Activated CD4-positive, alpha-beta T cell treated with anti-CD3 and anti-CD28 coated beads, Interleukin-2, amount 10 ng/mL, durations not matched to agents 7 days and 5 days (primary cell): ENCODE data around the gene C19orf67. TPM values are rescaled to one million over a fixed set of nuclear protein-coding genes. Genes with fewer than 3 reads are reported as not detected.

ENCODE experiments used
- CTCF ChIA-PET: fragments of 350-600 bp; sonication (Branson Sonifier 250); formaldehyde crosslinking; loops from one replicate; lab custom pipeline; 2021; ENCODE audit warnings: antibody characterized with exemption; lab: Charles Lee
- POLR2A ChIA-PET: fragments of 350-600 bp; sonication (Branson Sonifier 250); formaldehyde crosslinking; loops from one replicate; lab custom pipeline; 2021; ENCODE audit warnings: antibody characterized with exemption; lab: Charles Lee
- DNase-seq: peaks from one replicate; pipeline ENCODE4 v3.0.0-alpha.2; 2020
- H3K27ac Mint-ChIP-seq: one replicate; pipeline ENCODE4 v1.8.0; 2021; ENCODE audit warnings: mild to moderate bottlenecking, moderate library complexity, mixed read lengths
- H3K27me3 Mint-ChIP-seq: one replicate; pipeline ENCODE4 v1.8.0; 2021; ENCODE audit warnings: mixed read lengths
- H3K36me3 Mint-ChIP-seq: one replicate; pipeline ENCODE4 v1.8.0; 2021; ENCODE audit warnings: low read depth, mixed read lengths
- H3K4me1 Mint-ChIP-seq: one replicate; pipeline ENCODE4 v1.8.0; 2021; ENCODE audit warnings: mixed read lengths
- H3K4me3 Mint-ChIP-seq: one replicate; pipeline ENCODE4 v1.8.0; 2021; ENCODE audit warnings: mild to moderate bottlenecking, moderate library complexity, mixed read lengths
- H3K9me3 Mint-ChIP-seq: one replicate; pipeline ENCODE4 v1.8.0; 2021; ENCODE audit warnings: mixed read lengths
- total RNA-seq, 2 experiments: library from RNA; stranded (reverse); gene quantifications; one replicate each; pipeline ENCODE4 v1.2.3, GENCODE V29; 2021

C19orf67 gene
- not detected for total RNA-seq

DNA sequence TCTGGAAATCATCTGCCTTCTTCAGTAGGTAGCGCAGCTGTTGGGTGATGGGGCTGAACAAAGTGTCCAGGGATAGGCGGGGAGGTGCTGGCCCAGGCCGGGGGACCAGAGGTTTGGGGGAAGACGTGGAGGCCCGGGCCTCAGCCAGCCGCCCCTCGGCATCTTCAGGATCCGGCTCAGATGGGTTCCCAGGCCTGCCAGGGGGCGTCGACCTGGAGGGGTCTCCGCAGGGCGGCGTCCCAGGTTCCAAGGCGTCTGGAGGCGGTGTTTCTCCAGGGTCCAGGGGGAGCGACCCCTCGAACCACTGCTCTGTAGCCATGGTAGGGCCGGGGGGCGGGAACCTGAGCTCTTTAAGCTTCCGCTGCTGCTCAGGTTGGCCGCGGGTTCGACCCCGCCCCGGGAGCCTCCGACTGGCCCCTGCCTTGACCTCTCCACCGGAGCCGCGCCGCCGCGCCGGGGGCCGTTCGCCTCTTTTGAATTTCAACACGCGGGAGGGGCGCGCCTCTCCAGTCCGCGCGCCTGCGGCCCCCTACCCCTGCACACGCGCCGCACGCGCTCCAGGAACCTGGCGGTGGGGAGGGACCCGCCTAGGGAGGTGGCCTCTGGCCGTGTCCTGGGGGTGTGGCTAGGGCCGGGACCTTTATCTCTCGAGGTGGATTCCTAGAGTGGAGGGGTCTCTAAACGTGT lies at the start of gene C19orf67:
TSS of gene C19orf67 (minus strand) at position 475 of the 687 bp plus-strand sequence. CDS start at position 319, 156 bp downstream.
- Mint-ChIP-seq H3K9me3 (no peaks in the 10 kb centered on the region), H3K4me3 (no peak within 1 kb of the TSS), H3K27ac (no peak within 1 kb of the TSS), H3K36me3 (peaks cover 15% of the 10 kb centered on the region), H3K4me1 (peaks cover 31% of the 10 kb centered on the region), H3K27me3 (no peaks in the 10 kb centered on the region)
- ChIA-PET CTCF (interaction anchor here (1.3 to 2.6 kb wide), 2 partner anchors 13 to 205 kb away, joined by 3 to 15 read pairs; partner anchors contain the start of gene MISP3), POLR2A (no interaction called here)
- no peak for DNase-seq

DNA sequence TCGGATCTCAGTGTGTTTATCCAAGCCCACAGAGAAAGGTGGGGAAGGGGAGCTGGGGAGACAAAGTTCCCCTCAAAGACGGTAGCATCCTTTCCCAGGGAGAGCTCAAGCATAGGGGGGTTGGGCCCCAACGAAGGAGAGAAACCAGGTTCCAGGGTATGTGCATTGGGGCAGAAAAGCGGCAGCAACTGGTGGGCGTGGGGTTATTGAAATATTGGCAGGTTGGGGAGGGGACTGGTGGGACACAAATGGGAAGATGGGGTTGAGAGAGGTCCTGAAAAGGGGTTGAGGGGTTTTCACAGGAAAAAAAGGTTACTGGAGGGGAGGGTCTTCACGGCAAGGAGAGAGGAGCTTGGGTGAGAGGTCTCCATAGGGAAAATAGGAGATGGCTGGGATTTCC lies 49.8 kb upstream of the C19orf67 start:
- DNase-seq = no peak
- Mint-ChIP-seq H3K4me3 (peak overlapping the region; percentile 81), H3K27ac (peak overlapping the region; percentile 90), H3K36me3 (peaks cover 36% of the 10 kb centered on the region), H3K9me3 (no peaks in the 10 kb centered on the region), H3K4me1 (peaks cover 41% of the 10 kb centered on the region), H3K27me3 (no peaks in the 10 kb centered on the region)
- ChIA-PET CTCF (interaction anchor here (1.0 to 3.1 kb wide), 9 partner anchors 10 to 378 kb away, joined by 3 to 27 read pairs (median 6); partner anchors contain the start of genes MISP3 and PRKACA), POLR2A (no interaction called here)

DNA sequence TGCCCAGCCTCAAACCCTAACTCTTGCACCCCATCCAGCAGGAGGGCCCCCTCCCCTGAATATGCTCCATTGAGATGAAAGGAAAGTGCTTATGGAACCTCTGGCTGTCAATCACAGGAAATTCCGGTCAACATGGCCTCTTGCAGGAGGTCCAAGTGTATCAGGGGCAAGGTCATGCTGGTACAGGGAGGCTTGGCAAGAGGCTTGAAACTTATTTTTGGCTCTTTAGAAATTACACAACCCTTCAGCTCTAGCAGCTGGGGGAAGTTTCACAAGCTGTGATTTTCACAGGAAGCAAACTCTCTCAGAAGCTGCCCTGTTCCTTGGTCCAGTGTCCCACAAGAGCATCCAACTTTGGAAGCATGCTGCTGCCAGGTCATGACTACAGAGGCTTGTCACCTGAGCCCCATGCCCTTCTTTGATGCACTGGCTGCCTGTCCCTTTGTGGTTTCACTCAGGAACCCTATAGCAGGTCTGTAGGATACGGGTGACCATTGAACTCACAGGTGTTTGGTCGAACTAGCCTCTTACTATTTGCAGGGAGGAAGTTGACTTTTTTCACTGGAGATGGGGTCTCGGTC lies 42.4 kb upstream of the C19orf67 start:
- Mint-ChIP-seq H3K27ac (no peak overlapping the region), H3K9me3 (no peaks in the 10 kb centered on the region), H3K27me3 (no peaks in the 10 kb centered on the region), H3K4me3 (no peak overlapping the region), H3K36me3 (peaks cover 27% of the 10 kb centered on the region), H3K4me1 (peaks cover 9% of the 10 kb centered on the region)
- ChIA-PET CTCF (interaction anchor here (0.6 to 3.2 kb wide), 2 partner anchors 9 to 375 kb away, joined by 3 to 12 read pairs; partner anchors contain the start of gene ASF1B), POLR2A (interaction anchor here (0.6 kb wide), 1 partner anchor 50 kb away, joined by 3 read pairs; no protein-coding TSS in a partner anchor)
- DNase-seq = no peak

DNA sequence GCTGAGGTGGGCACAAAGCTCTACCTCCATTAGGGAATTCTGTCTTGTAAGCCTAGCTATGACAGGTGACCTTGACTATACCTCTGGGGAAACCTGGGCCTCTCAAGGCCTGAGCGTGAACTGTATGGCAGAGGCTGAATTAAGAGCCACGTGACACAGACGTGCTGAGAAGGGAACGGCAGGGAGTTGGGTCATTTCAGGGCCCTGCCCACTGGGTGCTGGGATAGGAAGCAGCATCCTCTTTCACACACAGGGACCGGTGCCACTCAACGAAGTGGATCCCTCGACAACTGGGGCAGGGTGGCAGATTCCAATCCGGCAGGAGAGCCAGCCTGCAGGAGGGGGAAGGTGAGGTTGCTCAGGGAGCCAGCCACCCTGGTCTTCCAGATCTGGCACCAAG lies 41.6 kb upstream of the C19orf67 start:
- no peak for DNase-seq
- H3K9me3 Mint-ChIP-seq = no peaks in the 10 kb centered on the region
- H3K27ac Mint-ChIP-seq = peak overlapping the region; percentile 27
- H3K4me3 Mint-ChIP-seq = no peak overlapping the region
- no peaks in the 10 kb centered on the region for H3K27me3 Mint-ChIP-seq
- peaks cover 9% of the 10 kb centered on the region for H3K4me1 Mint-ChIP-seq
- ChIA-PET POLR2A (interaction anchor here (0.7 kb wide), 1 partner anchor 10 kb away, joined by 3 read pairs; the partner anchor contains the start of gene PRKACA), CTCF (interaction anchor here (3.2 kb wide), 1 partner anchor 10 kb away, joined by 12 read pairs; the partner anchor contains the start of gene ASF1B)
- peaks cover 28% of the 10 kb centered on the region for H3K36me3 Mint-ChIP-seq

DNA sequence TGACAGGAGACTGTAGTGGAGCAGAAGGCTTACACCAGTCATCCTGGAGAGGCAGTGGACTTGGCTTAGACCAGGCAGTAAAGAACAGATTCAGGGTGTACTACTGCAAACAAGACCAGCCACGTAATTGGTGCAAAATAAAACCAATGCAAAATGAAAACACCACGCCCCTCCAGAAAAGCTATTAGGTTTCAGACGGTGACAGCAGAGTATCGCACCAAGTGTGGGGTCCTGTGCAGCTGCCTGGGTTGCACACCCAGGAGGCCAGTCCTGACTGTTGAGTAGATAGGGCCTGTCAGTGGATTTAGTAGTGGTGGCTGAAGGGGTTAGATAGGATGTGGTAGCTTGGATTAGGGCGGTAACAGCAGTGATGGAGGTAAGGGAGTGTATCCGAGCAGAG lies 37.3 kb upstream of the C19orf67 start:
- peaks cover 30% of the 10 kb centered on the region for H3K36me3 Mint-ChIP-seq
- no peak overlapping the region for H3K27ac Mint-ChIP-seq
- H3K9me3 Mint-ChIP-seq = no peaks in the 10 kb centered on the region
- peaks cover 16% of the 10 kb centered on the region for H3K4me1 Mint-ChIP-seq
- no peak overlapping the region for H3K4me3 Mint-ChIP-seq
- no peaks in the 10 kb centered on the region for H3K27me3 Mint-ChIP-seq
- DNase-seq = no peak
- POLR2A ChIA-PET = interaction anchor here (0.6 to 0.8 kb wide), 2 partner anchors 47 to 240 kb away, joined by 3 read pairs; no protein-coding TSS in a partner anchor
- CTCF ChIA-PET = interaction anchor here (0.6 to 2.1 kb wide), 5 partner anchors 10 to 119 kb away, joined by 3 to 20 read pairs (median 4); partner anchors contain the start of gene ASF1B

DNA sequence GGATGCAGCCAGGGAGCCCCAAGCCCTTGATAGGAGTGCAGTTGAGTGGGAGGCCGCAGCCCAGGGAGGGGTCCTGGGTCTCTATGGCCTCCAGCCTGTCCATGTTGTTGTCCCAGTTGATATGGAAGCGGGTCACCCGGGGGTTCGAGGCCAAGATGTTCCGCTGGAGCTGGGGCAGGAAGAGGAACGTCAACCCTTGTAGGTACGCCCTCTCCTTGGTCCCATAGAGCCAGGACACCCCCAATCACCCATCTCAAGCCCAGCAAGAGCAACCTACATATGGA lies 34.9 kb upstream of the C19orf67 start:
- H3K27ac Mint-ChIP-seq = no peak overlapping the region
- CTCF ChIA-PET = interaction anchor here (0.7 to 3.6 kb wide), 3 partner anchors 14 to 551 kb away, joined by 3 to 12 read pairs (median 3); partner anchors contain the start of gene ASF1B
- H3K27me3 Mint-ChIP-seq = no peaks in the 10 kb centered on the region
- H3K9me3 Mint-ChIP-seq = no peaks in the 10 kb centered on the region
- H3K4me1 Mint-ChIP-seq = peaks cover 30% of the 10 kb centered on the region
- H3K4me3 Mint-ChIP-seq = no peak overlapping the region
- peaks cover 25% of the 10 kb centered on the region for H3K36me3 Mint-ChIP-seq
- POLR2A ChIA-PET = no interaction called here
- no peak for DNase-seq

DNA sequence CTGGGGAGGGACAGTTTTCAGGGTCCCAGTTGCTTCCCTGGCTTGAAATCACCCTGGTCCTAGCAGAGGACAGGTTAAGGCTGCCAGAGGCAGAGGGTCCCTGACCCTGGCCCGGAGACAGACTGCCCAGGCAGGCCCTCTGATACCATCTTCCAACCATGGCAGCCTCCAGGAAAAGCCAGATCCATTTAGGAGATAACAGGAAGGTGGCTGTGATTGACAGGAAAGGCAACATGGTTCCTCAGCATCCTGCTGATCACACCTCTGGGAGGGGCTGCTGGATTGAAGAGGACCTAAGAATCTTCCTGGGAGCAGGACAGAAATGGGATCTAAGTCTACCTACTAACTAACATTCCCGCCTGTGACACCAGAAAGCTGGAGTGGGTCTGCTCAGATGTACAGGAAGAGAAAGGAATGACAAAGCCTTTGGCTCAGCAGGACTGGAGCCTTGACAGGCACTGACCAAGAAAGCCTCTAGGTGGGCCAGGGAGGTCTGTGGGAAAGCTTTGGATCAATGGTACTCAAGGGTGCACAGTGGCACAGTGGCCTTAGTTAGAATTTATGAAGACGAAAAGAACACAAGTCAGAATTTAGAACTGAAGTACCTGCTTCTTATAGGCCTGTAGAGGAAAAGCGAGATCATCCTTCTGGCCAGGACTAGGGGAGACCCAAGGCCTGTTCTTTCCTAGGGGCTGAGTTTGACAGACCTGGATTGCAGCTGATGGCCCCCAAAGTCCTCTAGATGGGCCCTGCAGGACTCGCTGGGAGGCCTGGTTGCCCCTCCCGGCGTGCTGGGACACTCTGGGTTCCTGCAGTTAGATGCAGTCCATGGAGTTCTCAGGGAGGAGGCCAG lies 34.3 kb upstream of the C19orf67 start:
- H3K27me3 Mint-ChIP-seq = no peaks in the 10 kb centered on the region
- H3K9me3 Mint-ChIP-seq = no peaks in the 10 kb centered on the region
- peak overlapping the region; percentile 13 for H3K27ac Mint-ChIP-seq
- no peak overlapping the region for H3K4me3 Mint-ChIP-seq
- DNase-seq = no peak
- peaks cover 36% of the 10 kb centered on the region for H3K4me1 Mint-ChIP-seq
- ChIA-PET POLR2A (no interaction called here), CTCF (interaction anchor here (3.6 kb wide), 1 partner anchor 17 kb away, joined by 12 read pairs; the partner anchor contains the start of gene ASF1B)
- peaks cover 23% of the 10 kb centered on the region for H3K36me3 Mint-ChIP-seq

DNA sequence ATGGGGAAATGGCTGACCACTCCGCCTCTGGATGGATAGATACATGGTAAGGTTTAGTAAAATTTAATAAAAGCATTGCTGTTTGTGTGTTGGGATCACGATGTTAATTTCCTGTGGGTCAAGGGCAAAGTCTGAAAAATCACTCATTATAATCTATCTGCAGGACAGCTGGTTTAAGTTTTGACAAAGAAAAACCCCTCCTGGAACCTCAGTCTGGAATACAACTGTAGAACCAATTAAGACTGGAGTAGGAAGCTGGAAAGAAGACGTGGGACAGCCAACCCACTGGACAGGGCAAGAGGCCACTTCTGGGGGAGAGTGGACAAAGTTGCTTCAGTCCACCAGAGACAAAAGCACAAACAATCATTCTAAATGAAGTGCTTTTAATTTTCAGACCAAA lies 33.6 kb upstream of the C19orf67 start:
- no peaks in the 10 kb centered on the region for H3K9me3 Mint-ChIP-seq
- peaks cover 40% of the 10 kb centered on the region for H3K4me1 Mint-ChIP-seq
- H3K27ac Mint-ChIP-seq = no peak overlapping the region
- peaks cover 16% of the 10 kb centered on the region for H3K36me3 Mint-ChIP-seq
- H3K4me3 Mint-ChIP-seq = peak overlapping the region; percentile 78
- DNase-seq = no peak
- POLR2A ChIA-PET = no interaction called here
- CTCF ChIA-PET = interaction anchor here (3.6 kb wide), 1 partner anchor 18 kb away, joined by 12 read pairs; the partner anchor contains the start of gene ASF1B
- H3K27me3 Mint-ChIP-seq = no peaks in the 10 kb centered on the region

DNA sequence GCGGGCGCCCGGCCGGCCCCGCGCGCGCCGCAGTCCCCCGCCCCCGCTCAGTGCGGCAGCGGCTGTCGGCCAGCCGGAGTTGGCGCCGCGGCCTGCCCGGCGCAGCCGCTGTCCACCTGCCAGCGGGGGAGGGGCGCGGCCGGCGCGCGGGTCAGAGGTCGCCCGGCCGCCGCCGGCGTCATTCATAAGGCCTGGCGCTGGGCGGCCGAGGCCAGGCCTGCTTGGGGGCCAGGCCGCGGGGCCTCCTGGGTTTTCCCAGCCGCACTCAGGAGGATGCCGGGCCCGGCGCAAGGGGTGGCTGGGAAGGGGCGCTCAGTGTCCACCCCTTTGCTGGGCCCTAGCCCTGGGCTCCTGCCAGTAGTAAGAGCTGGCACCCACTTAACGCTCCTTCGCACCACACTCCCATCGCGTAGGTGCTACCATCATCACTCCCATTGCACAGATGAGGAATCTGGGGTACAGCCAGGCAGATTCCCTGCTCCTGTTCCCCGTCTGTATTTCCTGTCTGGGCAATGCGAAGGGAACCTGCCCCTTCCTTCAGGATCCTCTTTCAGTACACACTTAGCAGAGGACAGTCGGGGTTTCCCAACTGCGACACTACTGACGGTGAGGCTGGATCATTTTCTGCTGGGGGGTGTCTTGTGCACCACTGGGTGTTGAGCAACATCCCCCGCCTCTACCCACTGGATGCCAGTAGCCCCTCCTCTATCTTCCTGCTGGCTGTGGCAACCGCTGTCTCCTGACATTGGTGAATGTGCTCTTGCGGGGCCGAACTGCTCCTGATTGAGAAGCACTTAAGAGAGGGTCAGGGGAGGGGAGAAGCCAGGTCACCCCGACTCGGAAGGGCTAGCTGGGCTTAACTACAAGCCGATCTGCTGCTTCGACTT lies 32.8 kb upstream of the C19orf67 start:
- Mint-ChIP-seq H3K4me3 (peak overlapping the region; percentile 90), H3K27ac (peak overlapping the region; percentile 82), H3K36me3 (peaks cover 14% of the 10 kb centered on the region), H3K4me1 (peaks cover 43% of the 10 kb centered on the region), H3K27me3 (no peaks in the 10 kb centered on the region), H3K9me3 (no peaks in the 10 kb centered on the region)
- peak; percentile 46 for DNase-seq
- ChIA-PET CTCF (interaction anchor here (0.6 to 3.6 kb wide), 3 partner anchors 18 to 207 kb away, joined by 4 to 17 read pairs (median 12); partner anchors contain the start of gene ASF1B), POLR2A (no interaction called here)

DNA sequence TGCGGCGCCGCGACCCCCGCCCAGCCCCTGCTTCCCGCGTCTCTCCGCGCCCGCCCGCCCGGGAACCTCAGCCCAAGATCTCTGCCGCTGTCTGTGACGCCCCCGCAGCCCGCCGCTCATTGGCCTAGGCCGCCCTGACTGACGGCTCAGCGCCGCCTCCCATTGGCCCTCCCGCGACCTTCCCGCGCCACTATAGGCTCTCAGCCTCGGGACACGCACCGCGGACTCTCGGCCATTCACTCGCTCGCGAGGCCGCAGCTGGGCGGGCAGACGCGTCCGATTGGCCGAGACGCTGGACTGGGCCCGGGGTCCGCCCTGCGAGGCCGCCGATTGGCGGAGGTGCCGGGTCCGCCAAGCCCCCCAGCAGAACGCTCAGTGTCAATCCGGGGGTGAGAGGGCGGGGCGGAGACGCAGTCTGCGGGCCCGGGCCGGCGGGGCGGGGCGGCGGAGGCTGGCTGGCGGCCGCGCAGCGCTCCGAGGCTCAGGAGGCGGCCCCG lies 32.1 kb upstream of the C19orf67 start, which contains the start of gene PRKACA:
TSS of gene PRKACA (minus strand) at position 95 of the 497 bp plus-strand sequence. CDS start 215 bp downstream, outside the sequence.
- Mint-ChIP-seq H3K27ac (peak within 1 kb of the TSS; percentile 85), H3K36me3 (peaks cover 10% of the 10 kb centered on the region), H3K9me3 (no peaks in the 10 kb centered on the region), H3K4me1 (peaks cover 48% of the 10 kb centered on the region), H3K4me3 (peak within 1 kb of the TSS; percentile 90), H3K27me3 (no peaks in the 10 kb centered on the region)
- peak; percentile 98 for DNase-seq
- ChIA-PET POLR2A (interaction anchor here (0.5 to 0.7 kb wide), 3 partner anchors 10 to 60 kb away, joined by 3 read pairs; no protein-coding TSS in a partner anchor), CTCF (interaction anchor here (3.3 kb wide), 1 partner anchor 18 kb away, joined by 17 read pairs; the partner anchor contains the start of gene ASF1B)
